Measurements from ENCODE around the gene FER. TPM values are rescaled to one million over a fixed set of nuclear protein-coding genes. Genes with fewer than 3 reads are reported as not detected.
"Not testable (repeated sequence)": the region's sequence is repeated elsewhere in the genome, so short reads cannot be mapped to it uniquely, and the experiment has no call there.

The FER gene
- total RNA-seq, 1 donor from 2014 or later = 99.2 TPM

- ATAC-seq (no peak), DNase-seq (ENCODE audit: low spot score) (no peak)
- intact Hi-C loops (cut with DNase I) = no loop called here
These were observed 389.2 kb downstream of the FER start for GRCh38 chr5:109136906-109137305.

- ATAC-seq = no peak
- DNase-seq (ENCODE audit: low spot score) = no peak
These were observed 393.8 kb downstream of the FER start for GRCh38 chr5:109141222-109142200.

GRCh38 chr5:109143031-109143430, 395.3 kb downstream of the FER start:
- ATAC-seq (no peak), DNase-seq (ENCODE audit: low spot score) (no peak)
- intact Hi-C loops (cut with DNase I) = no loop called here

More at GRCh38 chr5:109141222-109142200, 393.8 kb downstream of the FER start:
- intact Hi-C loops (cut with DNase I) = no loop called here

GRCh38 chr5:109145139-109145538, 397.4 kb downstream of the FER start:
- no peak for ATAC-seq
- intact Hi-C loops (cut with DNase I) = no loop called here
- DNase-seq (ENCODE audit: low spot score) = no peak

GRCh38 chr5:109146591-109146990, 398.9 kb downstream of the FER start:
- ATAC-seq (no peak), DNase-seq (ENCODE audit: low spot score) (no peak)
- intact Hi-C loops (cut with DNase I) = no loop called here

GRCh38 chr5:109152565-109152964, 404.9 kb downstream of the FER start:
- no peak for ATAC-seq
- intact Hi-C loops (cut with DNase I) = no loop called here
- DNase-seq (ENCODE audit: low spot score) = no peak

GRCh38 chr5:109155625-109156024, 407.9 kb downstream of the FER start:
- DNase-seq (ENCODE audit: low spot score) (no peak), ATAC-seq (no peak)
- intact Hi-C loops (cut with DNase I) = no loop called here

- ATAC-seq = no peak
- intact Hi-C loops (cut with DNase I) = no loop called here
- no peak for DNase-seq (ENCODE audit: low spot score)
These were observed 409.2 kb downstream of the FER start for GRCh38 chr5:109156885-109157284.

- DNase-seq (ENCODE audit: low spot score) = no peak
- intact Hi-C loops (cut with DNase I) = no loop called here
- ATAC-seq = no peak
These were observed 412.8 kb downstream of the FER start for GRCh38 chr5:109160468-109160867.

GRCh38 chr5:109161914-109162683, 414.4 kb downstream of the FER start:
- intact Hi-C loops (cut with DNase I) = no loop called here
- ATAC-seq (no peak), DNase-seq (ENCODE audit: low spot score) (no peak)

GRCh38 chr5:109163336-109163735, 415.6 kb downstream of the FER start:
- intact Hi-C loops (cut with DNase I) = no loop called here
- DNase-seq (ENCODE audit: low spot score) = no peak
- ATAC-seq = no peak

- no peak for DNase-seq (ENCODE audit: low spot score)
- no peak for ATAC-seq
- intact Hi-C loops (cut with DNase I) = no loop called here
These were observed 416.3 kb downstream of the FER start for GRCh38 chr5:109164001-109164400.

- DNase-seq (ENCODE audit: low spot score) (no peak), ATAC-seq (no peak)
- intact Hi-C loops (cut with DNase I) = no loop called here
These were observed 419.9 kb downstream of the FER start for GRCh38 chr5:109167586-109167985.

- intact Hi-C loops (cut with DNase I) = no loop called here
- ATAC-seq = no peak
- DNase-seq (ENCODE audit: low spot score) = no peak
These were observed 420.5 kb downstream of the FER start for GRCh38 chr5:109168151-109168550.

GRCh38 chr5:109170629-109171350, 423.1 kb downstream of the FER start:
- intact Hi-C loops (cut with DNase I) = no loop called here
- ATAC-seq (no peak), DNase-seq (ENCODE audit: low spot score) (no peak)

- DNase-seq (ENCODE audit: low spot score); intact Hi-C loops (cut with DNase I): not testable (repeated sequence)
These were observed 423.9 kb downstream of the FER start for GRCh38 chr5:109171437-109172073.

GRCh38 chr5:109173036-109173794, 425.5 kb downstream of the FER start:
- ATAC-seq (no peak), DNase-seq (ENCODE audit: low spot score) (no peak)
- intact Hi-C loops (cut with DNase I) = no loop called here

More at GRCh38 chr5:109171437-109172073, 423.9 kb downstream of the FER start:
- ATAC-seq = not testable (repeated sequence)

- intact Hi-C loops (cut with DNase I) = no loop called here
- ATAC-seq = peak; percentile 68
These were observed 429.5 kb downstream of the FER start for GRCh38 chr5:109177227-109177626.

More at GRCh38 chr5:109177227-109177626, 429.5 kb downstream of the FER start:
- DNase-seq (ENCODE audit: low spot score) = no peak
